ENCODE data around the gene IL13RA1. TPM values are rescaled to one million over a fixed set of nuclear protein-coding genes. Genes with fewer than 3 reads are reported as not detected.

IL13RA1 gene
- total and polyA plus RNA-seq, 2 of the 13 experiments (the other 11 are each of a cell fraction or from before 2014, with no cell fraction given), result 56.6 to 73.5 TPM

DNA sequence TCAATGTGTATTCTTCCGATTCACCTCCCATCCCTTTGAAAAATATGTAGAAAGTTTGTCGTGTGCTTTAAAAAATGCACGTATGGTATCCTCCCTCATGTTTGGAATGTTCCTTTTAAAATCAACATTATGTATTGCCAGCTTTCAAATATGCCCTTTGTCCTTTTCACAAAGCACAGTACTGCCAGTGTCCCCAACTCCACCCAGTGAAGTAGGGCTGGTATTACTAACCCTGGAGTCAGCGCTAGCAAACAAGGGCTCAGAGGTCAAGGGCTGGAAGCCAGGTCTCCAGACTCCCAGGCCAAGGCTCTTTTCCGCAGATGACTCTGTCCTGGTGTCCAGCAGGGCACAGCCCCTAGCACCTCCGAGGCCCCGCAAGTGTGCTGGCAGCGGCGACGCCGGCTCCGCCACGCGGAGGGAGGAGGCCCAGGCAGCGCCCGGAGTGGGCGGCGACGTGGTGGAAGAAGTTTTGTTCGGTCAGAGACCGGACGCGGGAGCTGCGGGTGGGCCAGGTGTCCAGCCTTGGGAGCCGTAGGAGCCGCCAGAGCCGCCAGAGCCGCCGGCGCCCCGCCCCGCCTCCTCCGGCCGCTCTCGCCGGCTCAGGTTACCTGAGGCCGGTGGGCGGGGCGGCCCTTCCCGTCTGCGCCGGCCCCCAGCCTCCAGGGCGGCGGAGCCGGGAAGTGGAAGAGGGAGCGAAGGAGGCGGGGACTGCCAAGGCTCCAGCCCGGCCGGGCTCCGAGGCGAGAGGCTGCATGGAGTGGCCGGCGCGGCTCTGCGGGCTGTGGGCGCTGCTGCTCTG, at the start of gene IL13RA1 (continued):
- TF ChIP-seq, protein P1, sequence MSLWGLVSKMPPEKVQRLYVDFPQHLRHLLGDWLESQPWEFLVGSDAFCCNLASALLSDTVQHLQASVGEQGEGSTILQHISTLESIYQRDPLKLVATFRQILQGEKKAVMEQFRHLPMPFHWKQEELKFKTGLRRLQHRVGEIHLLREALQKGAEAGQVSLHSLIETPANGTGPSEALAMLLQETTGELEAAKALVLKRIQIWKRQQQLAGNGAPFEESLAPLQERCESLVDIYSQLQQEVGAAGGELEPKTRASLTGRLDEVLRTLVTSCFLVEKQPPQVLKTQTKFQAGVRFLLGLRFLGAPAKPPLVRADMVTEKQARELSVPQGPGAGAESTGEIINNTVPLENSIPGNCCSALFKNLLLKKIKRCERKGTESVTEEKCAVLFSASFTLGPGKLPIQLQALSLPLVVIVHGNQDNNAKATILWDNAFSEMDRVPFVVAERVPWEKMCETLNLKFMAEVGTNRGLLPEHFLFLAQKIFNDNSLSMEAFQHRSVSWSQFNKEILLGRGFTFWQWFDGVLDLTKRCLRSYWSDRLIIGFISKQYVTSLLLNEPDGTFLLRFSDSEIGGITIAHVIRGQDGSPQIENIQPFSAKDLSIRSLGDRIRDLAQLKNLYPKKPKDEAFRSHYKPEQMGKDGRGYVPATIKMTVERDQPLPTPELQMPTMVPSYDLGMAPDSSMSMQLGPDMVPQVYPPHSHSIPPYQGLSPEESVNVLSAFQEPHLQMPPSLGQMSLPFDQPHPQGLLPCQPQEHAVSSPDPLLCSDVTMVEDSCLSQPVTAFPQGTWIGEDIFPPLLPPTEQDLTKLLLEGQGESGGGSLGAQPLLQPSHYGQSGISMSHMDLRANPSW (CRISPR knock-in tag; IDR thresholded peaks at IDR 0.05; ENCODE audit: borderline replicate concordance), result no peak
- TF ChIP-seq ZNF367 (CRISPR knock-in tag; IDR thresholded peaks at IDR 0.05; ENCODE audit: borderline replicate concordance), result no peak
- TF ChIP-seq, protein P2, sequence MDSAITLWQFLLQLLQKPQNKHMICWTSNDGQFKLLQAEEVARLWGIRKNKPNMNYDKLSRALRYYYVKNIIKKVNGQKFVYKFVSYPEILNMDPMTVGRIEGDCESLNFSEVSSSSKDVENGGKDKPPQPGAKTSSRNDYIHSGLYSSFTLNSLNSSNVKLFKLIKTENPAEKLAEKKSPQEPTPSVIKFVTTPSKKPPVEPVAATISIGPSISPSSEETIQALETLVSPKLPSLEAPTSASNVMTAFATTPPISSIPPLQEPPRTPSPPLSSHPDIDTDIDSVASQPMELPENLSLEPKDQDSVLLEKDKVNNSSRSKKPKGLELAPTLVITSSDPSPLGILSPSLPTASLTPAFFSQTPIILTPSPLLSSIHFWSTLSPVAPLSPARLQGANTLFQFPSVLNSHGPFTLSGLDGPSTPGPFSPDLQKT (CRISPR knock-in tag; IDR thresholded peaks at IDR 0.05; ENCODE audit: borderline replicate concordance), result no peak
- TF ChIP-seq SCMH1 (CRISPR knock-in tag; IDR thresholded peaks at IDR 0.05; ENCODE audit: borderline replicate concordance), result no peak
- TF ChIP-seq ZKSCAN5 (CRISPR knock-in tag; IDR thresholded peaks at IDR 0.05), result no peak
- no peak for TF ChIP-seq NFE2L1 (CRISPR knock-in tag; IDR thresholded peaks at IDR 0.05; ENCODE audit: borderline replicate concordance)
- TF ChIP-seq ZNF20 (CRISPR knock-in tag; IDR thresholded peaks at IDR 0.05), result no peak
- TF ChIP-seq SSRP1 (CRISPR knock-in tag; IDR thresholded peaks at IDR 0.05), result no peak
- peak; percentile 40; the same call in 1 of the 2 replicates for TF ChIP-seq TBX2 (CRISPR knock-in tag; IDR thresholded peaks at IDR 0.05; ENCODE audit: borderline replicate concordance)
- TF ChIP-seq SRSF1 (optimal IDR thresholded peaks at IDR 0.05; ENCODE audit: low read depth, low read length), result no peak
- TF ChIP-seq ZNF30 (CRISPR knock-in tag; IDR thresholded peaks at IDR 0.05), result no peak
- TF ChIP-seq, protein P3, sequence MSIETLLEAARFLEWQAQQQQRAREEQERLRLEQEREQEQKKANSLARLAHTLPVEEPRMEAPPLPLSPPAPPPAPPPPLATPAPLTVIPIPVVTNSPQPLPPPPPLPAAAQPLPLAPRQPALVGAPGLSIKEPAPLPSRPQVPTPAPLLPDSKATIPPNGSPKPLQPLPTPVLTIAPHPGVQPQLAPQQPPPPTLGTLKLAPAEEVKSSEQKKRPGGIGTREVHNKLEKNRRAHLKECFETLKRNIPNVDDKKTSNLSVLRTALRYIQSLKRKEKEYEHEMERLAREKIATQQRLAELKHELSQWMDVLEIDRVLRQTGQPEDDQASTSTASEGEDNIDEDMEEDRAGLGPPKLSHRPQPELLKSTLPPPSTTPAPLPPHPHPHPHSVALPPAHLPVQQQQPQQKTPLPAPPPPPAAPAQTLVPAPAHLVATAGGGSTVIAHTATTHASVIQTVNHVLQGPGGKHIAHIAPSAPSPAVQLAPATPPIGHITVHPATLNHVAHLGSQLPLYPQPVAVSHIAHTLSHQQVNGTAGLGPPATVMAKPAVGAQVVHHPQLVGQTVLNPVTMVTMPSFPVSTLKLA (IDR thresholded peaks at IDR 0.05), result no peak
- TF ChIP-seq HDAC2 (CRISPR knock-in tag; IDR thresholded peaks at IDR 0.05), result peak; percentile 64; the same call in 1 of the 2 replicates
- TF ChIP-seq NCOA2 (CRISPR knock-in tag; IDR thresholded peaks at IDR 0.05), result peak; percentile 89
- 0 out of 2 replicates have a peak, but pooled peaks have one; percentile 46 for TF ChIP-seq ZNF616 (CRISPR knock-in tag; IDR thresholded peaks at IDR 0.05; ENCODE audit: low read depth)
- no peak for TF ChIP-seq IRX3 (CRISPR knock-in tag; IDR thresholded peaks at IDR 0.05; ENCODE audit: borderline replicate concordance, low read depth)
- no peak for TF ChIP-seq ZNF800 (CRISPR knock-in tag; IDR thresholded peaks at IDR 0.05)
- no peak for TF ChIP-seq ZNF432 (CRISPR knock-in tag; IDR thresholded peaks at IDR 0.05; ENCODE audit: borderline replicate concordance)
- no peak for TF ChIP-seq BCLAF1 (IDR thresholded peaks at IDR 0.05)
